ENCODE data around the gene ANKRD28.

- TF ChIP-seq CTCF (IDR thresholded peaks at IDR 0.05): no peak
- no peak for TF ChIP-seq POLR2A (IDR thresholded peaks at IDR 0.05)
Measured at GRCh38 chr3:15787941-15788340, 9.8 kb downstream of the ANKRD28 start.

Data from breast epithelium (tissue), 3 donors.